Measurements from ENCODE around the gene PRR18.

DNA sequence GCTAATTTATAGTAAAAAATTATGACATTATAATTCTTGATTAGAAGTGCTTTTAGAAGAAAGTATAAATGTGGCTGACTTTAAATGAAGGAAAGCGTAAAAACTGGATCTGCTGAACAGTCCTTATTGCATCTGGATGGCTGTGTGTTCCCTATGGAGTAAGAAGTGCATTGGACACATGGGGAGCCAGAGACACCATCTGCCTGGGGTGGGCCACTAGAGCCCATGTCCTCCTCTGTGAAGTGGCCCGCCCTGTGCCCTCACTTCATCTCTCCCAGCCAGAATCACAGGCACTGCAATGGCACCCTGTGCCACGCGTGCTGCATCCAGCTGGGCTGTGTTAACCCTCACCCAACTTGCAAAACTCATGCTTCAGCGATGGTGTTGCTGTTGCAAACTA, 47.4 kb upstream of the PRR18 start:
- TF ChIP-seq POLR2AphosphoS5 (IDR thresholded peaks at IDR 0.05; ENCODE audit: low read depth, low read length) (no peak), TAF1 (IDR thresholded peaks at IDR 0.05; ENCODE audit: borderline replicate concordance, low read depth, low read length) (no peak), POLR2A (IDR thresholded peaks at IDR 0.05; ENCODE audit: low read depth, low read length) (no peak)

Data from GM12892 (cell line).